ENCODE results near the gene OTULINL.

GRCh38 chr5:14545308-14545707 lies 36.3 kb upstream of the OTULINL start:
- no peak for TF ChIP-seq POLR2A (IDR thresholded peaks at IDR 0.05; ENCODE audit: low read depth, low read length)
- TF ChIP-seq TAF1 (IDR thresholded peaks at IDR 0.05; ENCODE audit: borderline replicate concordance, low read depth, low read length): no peak
- TF ChIP-seq POLR2AphosphoS5 (IDR thresholded peaks at IDR 0.05; ENCODE audit: low read depth, low read length): no peak

Data from GM12892 (cell line).